ENCODE results near the gene ZNF697.

The ZNF697 gene

DNA sequence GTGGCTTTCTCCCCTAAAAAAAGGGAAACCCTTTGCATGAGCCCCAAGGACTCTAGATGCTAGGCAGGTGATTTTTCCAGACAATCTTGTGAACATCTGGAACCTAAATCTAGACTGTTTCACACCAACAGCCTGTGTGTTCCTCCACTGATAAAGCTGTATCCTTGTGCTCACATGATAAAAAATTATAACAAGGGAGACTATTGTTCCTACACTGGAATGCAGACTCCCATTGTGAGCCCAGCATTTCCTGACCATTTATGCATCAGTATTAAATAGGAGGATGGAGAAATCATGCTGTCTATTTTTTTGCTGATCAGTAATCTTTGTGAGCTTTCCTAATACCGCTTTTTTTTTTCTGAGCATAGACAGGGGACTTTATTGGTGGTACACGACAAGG, 52.5 kb downstream of the ZNF697 start:
- Histone ChIP-seq H2BK15ac (replicated peaks; ENCODE audit: low read depth) (no peak overlapping the region), H3K79me1 (ENCODE audit: low read length) (no peaks in the 10 kb centered on the region), H2BK5ac (ENCODE audit: low read length) (no peak overlapping the region), H3K4me2 (ENCODE audit: low read length) (no peak overlapping the region), H3K18ac (ENCODE audit: low read length) (no peak overlapping the region), H2BK120ac (ENCODE audit: low read depth, low read length) (no peak overlapping the region), H3K4ac (ENCODE audit: low read depth, low read length) (no peak overlapping the region), H3K27me3 (ENCODE audit: insufficient read depth, low read length, poor library complexity) (no peaks in the 10 kb centered on the region), H3K4me1 (ENCODE audit: control insufficient read depth, low read depth, low read length) (no peaks in the 10 kb centered on the region), H3K23ac (ENCODE audit: low read length) (no peak overlapping the region), H3K56ac (ENCODE audit: low read length) (no peak overlapping the region), H3K4me3 (ENCODE audit: low read length) (no peak overlapping the region), H4K8ac (ENCODE audit: low read depth, low read length) (no peak overlapping the region), H3K9ac (ENCODE audit: low read length) (no peak overlapping the region), H3K79me2 (ENCODE audit: control insufficient read depth, insufficient read depth, low read length) (no peaks in the 10 kb centered on the region), H3K27ac (ENCODE audit: low read depth, low read length) (no peak overlapping the region), H3K36me3 (ENCODE audit: control insufficient read depth, insufficient read depth, low read length) (no peaks in the 10 kb centered on the region), H4K5ac (ENCODE audit: low read length) (no peak overlapping the region), H2AK5ac (ENCODE audit: low read length) (no peak overlapping the region)
- DNase-seq, result no peak
- no CpG with 5 or more reads among the region's 2 CpGs for WGBS (ENCODE audit: extremely low coverage, insufficient coverage, low lambda C conversion rate)

- no peak overlapping the region for H3K4ac ChIP-seq (ENCODE audit: low read depth, low read length)
- H3K4me1 ChIP-seq (ENCODE audit: control insufficient read depth, low read depth, low read length), result no peaks in the 10 kb centered on the region
- no CpG with 5 or more reads among the region's 2 CpGs for WGBS (ENCODE audit: extremely low coverage, insufficient coverage, low lambda C conversion rate)
- DNase-seq, result no peak
- no peak overlapping the region for H2BK120ac ChIP-seq (ENCODE audit: low read depth, low read length)
- no peak overlapping the region for H2AK5ac ChIP-seq (ENCODE audit: low read length)
- H3K9ac ChIP-seq (ENCODE audit: low read length), result no peak overlapping the region
- H3K4me2 ChIP-seq (ENCODE audit: low read length), result no peak overlapping the region
- no peaks in the 10 kb centered on the region for H3K27me3 ChIP-seq (ENCODE audit: insufficient read depth, low read length, poor library complexity)
- no peak overlapping the region for H3K4me3 ChIP-seq (ENCODE audit: low read length)
- H3K79me1 ChIP-seq (ENCODE audit: low read length), result no peaks in the 10 kb centered on the region
- H3K18ac ChIP-seq (ENCODE audit: low read length), result no peak overlapping the region
- H3K79me2 ChIP-seq (ENCODE audit: control insufficient read depth, insufficient read depth, low read length), result no peaks in the 10 kb centered on the region
- no peak overlapping the region for H3K23ac ChIP-seq (ENCODE audit: low read length)
- H4K8ac ChIP-seq (ENCODE audit: low read depth, low read length), result no peak overlapping the region
- H3K27ac ChIP-seq (ENCODE audit: low read depth, low read length), result no peak overlapping the region
- no peak overlapping the region for H2BK5ac ChIP-seq (ENCODE audit: low read length)
- no peak overlapping the region for H2BK15ac ChIP-seq (replicated peaks; ENCODE audit: low read depth)
- H3K56ac ChIP-seq (ENCODE audit: low read length), result no peak overlapping the region
- no peak overlapping the region for H4K5ac ChIP-seq (ENCODE audit: low read length)
- H3K36me3 ChIP-seq (ENCODE audit: control insufficient read depth, insufficient read depth, low read length), result no peaks in the 10 kb centered on the region
Observed at GRCh38 chr1:119595168-119595567, 52.9 kb downstream of the ZNF697 start.

DNA sequence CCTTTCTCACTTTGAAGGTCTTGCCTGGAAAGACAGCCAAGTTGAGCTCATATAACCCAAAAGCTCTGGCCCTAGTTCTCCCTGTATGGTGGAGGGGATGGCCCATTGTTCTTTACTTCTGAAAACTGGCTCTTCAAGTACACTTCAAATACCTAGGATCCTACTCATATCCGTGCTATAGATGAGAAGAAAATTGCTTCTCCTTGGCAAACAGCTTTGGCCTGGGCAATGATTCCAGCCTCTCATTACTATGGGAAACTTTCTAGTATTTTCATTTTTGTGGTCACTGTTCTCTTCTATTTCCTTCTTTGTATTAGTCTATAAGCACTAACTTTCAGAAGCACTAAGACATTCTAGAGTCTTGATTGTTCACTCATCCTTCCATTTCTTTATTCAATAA, 53.7 kb downstream of the ZNF697 start:
- Histone ChIP-seq H3K9ac (ENCODE audit: low read length) (no peak overlapping the region), H3K4me1 (ENCODE audit: control insufficient read depth, low read depth, low read length) (no peaks in the 10 kb centered on the region), H4K5ac (ENCODE audit: low read length) (no peak overlapping the region), H4K8ac (ENCODE audit: low read depth, low read length) (no peak overlapping the region), H3K4me3 (ENCODE audit: low read length) (no peak overlapping the region), H3K79me1 (ENCODE audit: low read length) (no peaks in the 10 kb centered on the region), H3K27me3 (ENCODE audit: insufficient read depth, low read length, poor library complexity) (no peaks in the 10 kb centered on the region), H3K56ac (ENCODE audit: low read length) (no peak overlapping the region), H3K4ac (ENCODE audit: low read depth, low read length) (no peak overlapping the region), H3K4me2 (ENCODE audit: low read length) (no peak overlapping the region), H2BK5ac (ENCODE audit: low read length) (no peak overlapping the region), H3K23ac (ENCODE audit: low read length) (no peak overlapping the region), H2AK5ac (ENCODE audit: low read length) (no peak overlapping the region), H3K18ac (ENCODE audit: low read length) (no peak overlapping the region), H3K36me3 (ENCODE audit: control insufficient read depth, insufficient read depth, low read length) (no peaks in the 10 kb centered on the region), H3K79me2 (ENCODE audit: control insufficient read depth, insufficient read depth, low read length) (no peaks in the 10 kb centered on the region), H2BK15ac (replicated peaks; ENCODE audit: low read depth) (no peak overlapping the region), H3K27ac (ENCODE audit: low read depth, low read length) (no peak overlapping the region), H2BK120ac (ENCODE audit: low read depth, low read length) (no peak overlapping the region)
- DNase-seq, result no peak
- WGBS (ENCODE audit: extremely low coverage, insufficient coverage, low lambda C conversion rate), result no CpG with 5 or more reads among the region's 1 CpG

GRCh38 chr1:119593805-119594204, 54.3 kb downstream of the ZNF697 start:
- no peak overlapping the region for H3K23ac ChIP-seq (ENCODE audit: low read length)
- no CpG with 5 or more reads among the region's 1 CpG for WGBS (ENCODE audit: extremely low coverage, insufficient coverage, low lambda C conversion rate)

GRCh38 chr1:119590393-119590792, 57.7 kb downstream of the ZNF697 start:
- no peak overlapping the region for H2AK5ac ChIP-seq (ENCODE audit: low read length)
- no peaks in the 10 kb centered on the region for H3K4me1 ChIP-seq (ENCODE audit: control insufficient read depth, low read depth, low read length)
- DNase-seq, result no peak
- H3K4me3 ChIP-seq (ENCODE audit: low read length), result no peak overlapping the region
- no peak overlapping the region for H4K8ac ChIP-seq (ENCODE audit: low read depth, low read length)
- H3K36me3 ChIP-seq (ENCODE audit: control insufficient read depth, insufficient read depth, low read length), result no peaks in the 10 kb centered on the region
- H2BK120ac ChIP-seq (ENCODE audit: low read depth, low read length), result no peak overlapping the region
- no peak overlapping the region for H3K9ac ChIP-seq (ENCODE audit: low read length)
- no peak overlapping the region for H3K4ac ChIP-seq (ENCODE audit: low read depth, low read length)
- H3K18ac ChIP-seq (ENCODE audit: low read length), result no peak overlapping the region
- no peak overlapping the region for H4K5ac ChIP-seq (ENCODE audit: low read length)
- H3K27me3 ChIP-seq (ENCODE audit: insufficient read depth, low read length, poor library complexity), result no peaks in the 10 kb centered on the region
- no peak overlapping the region for H3K4me2 ChIP-seq (ENCODE audit: low read length)
- no peak overlapping the region for H2BK5ac ChIP-seq (ENCODE audit: low read length)
- H3K79me2 ChIP-seq (ENCODE audit: control insufficient read depth, insufficient read depth, low read length), result no peaks in the 10 kb centered on the region
- no peak overlapping the region for H3K23ac ChIP-seq (ENCODE audit: low read length)
- no peak overlapping the region for H3K56ac ChIP-seq (ENCODE audit: low read length)
- H2BK15ac ChIP-seq (replicated peaks; ENCODE audit: low read depth), result no peak overlapping the region
- no peaks in the 10 kb centered on the region for H3K79me1 ChIP-seq (ENCODE audit: low read length)
- H3K27ac ChIP-seq (ENCODE audit: low read depth, low read length), result no peak overlapping the region

More at GRCh38 chr1:119593805-119594204, 54.3 kb downstream of the ZNF697 start:
- Histone ChIP-seq H4K8ac (ENCODE audit: low read depth, low read length) (no peak overlapping the region), H3K18ac (ENCODE audit: low read length) (no peak overlapping the region), H3K79me1 (ENCODE audit: low read length) (no peaks in the 10 kb centered on the region), H3K56ac (ENCODE audit: low read length) (no peak overlapping the region), H3K4me1 (ENCODE audit: control insufficient read depth, low read depth, low read length) (no peaks in the 10 kb centered on the region), H3K27ac (ENCODE audit: low read depth, low read length) (no peak overlapping the region), H2BK120ac (ENCODE audit: low read depth, low read length) (no peak overlapping the region), H2BK5ac (ENCODE audit: low read length) (no peak overlapping the region), H3K27me3 (ENCODE audit: insufficient read depth, low read length, poor library complexity) (no peaks in the 10 kb centered on the region), H3K79me2 (ENCODE audit: control insufficient read depth, insufficient read depth, low read length) (no peaks in the 10 kb centered on the region), H2BK15ac (replicated peaks; ENCODE audit: low read depth) (no peak overlapping the region), H2AK5ac (ENCODE audit: low read length) (no peak overlapping the region), H4K5ac (ENCODE audit: low read length) (no peak overlapping the region), H3K9ac (ENCODE audit: low read length) (no peak overlapping the region), H3K4me2 (ENCODE audit: low read length) (no peak overlapping the region), H3K36me3 (ENCODE audit: control insufficient read depth, insufficient read depth, low read length) (no peaks in the 10 kb centered on the region), H3K4me3 (ENCODE audit: low read length) (no peak overlapping the region), H3K4ac (ENCODE audit: low read depth, low read length) (no peak overlapping the region)
- no peak for DNase-seq

DNA sequence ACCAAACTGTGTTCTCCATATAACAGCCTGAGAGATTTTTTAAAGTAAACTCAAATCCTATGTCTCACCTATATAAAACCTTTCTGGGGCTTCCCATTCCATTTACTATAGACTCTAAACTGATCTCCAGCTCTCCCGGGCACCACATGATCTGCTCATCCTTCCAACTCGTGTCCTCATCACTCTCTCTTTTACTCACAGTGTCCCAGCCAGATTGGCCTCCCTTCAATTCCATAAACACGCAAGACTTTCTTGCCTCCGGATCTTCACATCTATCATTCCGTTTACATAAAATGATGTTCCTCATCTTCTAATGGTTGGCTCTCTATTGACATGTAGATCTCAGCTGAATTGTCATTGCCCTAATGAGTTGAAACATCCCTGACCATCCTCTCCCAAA, 59.4 kb downstream of the ZNF697 start:
- Histone ChIP-seq H3K23ac (ENCODE audit: low read length) (no peak overlapping the region), H3K4me1 (ENCODE audit: control insufficient read depth, low read depth, low read length) (no peaks in the 10 kb centered on the region), H3K79me1 (ENCODE audit: low read length) (no peaks in the 10 kb centered on the region), H2BK5ac (ENCODE audit: low read length) (no peak overlapping the region), H3K4me2 (ENCODE audit: low read length) (no peak overlapping the region), H4K5ac (ENCODE audit: low read length) (no peak overlapping the region), H3K36me3 (ENCODE audit: control insufficient read depth, insufficient read depth, low read length) (no peaks in the 10 kb centered on the region), H2BK120ac (ENCODE audit: low read depth, low read length) (no peak overlapping the region), H2BK15ac (replicated peaks; ENCODE audit: low read depth) (no peak overlapping the region), H3K4me3 (ENCODE audit: low read length) (no peak overlapping the region), H3K9ac (ENCODE audit: low read length) (no peak overlapping the region), H3K79me2 (ENCODE audit: control insufficient read depth, insufficient read depth, low read length) (no peaks in the 10 kb centered on the region), H4K8ac (ENCODE audit: low read depth, low read length) (no peak overlapping the region), H2AK5ac (ENCODE audit: low read length) (no peak overlapping the region), H3K56ac (ENCODE audit: low read length) (no peak overlapping the region), H3K27me3 (ENCODE audit: insufficient read depth, low read length, poor library complexity) (no peaks in the 10 kb centered on the region), H3K27ac (ENCODE audit: low read depth, low read length) (no peak overlapping the region), H3K4ac (ENCODE audit: low read depth, low read length) (no peak overlapping the region), H3K18ac (ENCODE audit: low read length) (no peak overlapping the region)
- no peak for DNase-seq
- WGBS (ENCODE audit: extremely low coverage, insufficient coverage, low lambda C conversion rate), result no CpG with 5 or more reads among the region's 5 CpGs
